B cell (primary cell): ENCODE results near the gene CYP8B1. TPM values are rescaled to one million over a fixed set of nuclear protein-coding genes. Genes with fewer than 3 reads are reported as not detected.
A peak's percentile ranks its signal among the peaks of the same experiment; 100 is the strongest.

ENCODE experiments used
- ATAC-seq: fragments of 200-7000 bp; cut with Tn5 transposase; one replicate; pipeline ENCODE4 v1.10.0; 2021; ENCODE audit warnings: low read depth, mild to moderate bottlenecking, moderate number of reproducible peaks, moderate library complexity
- CTCF ChIA-PET: fragments of 350-600 bp; sonication (Branson Sonifier 250); formaldehyde crosslinking; loops from one replicate; lab custom pipeline; 2021; ENCODE audit warnings: antibody characterized with exemption, inconsistent platforms; lab: Charles Lee
- POLR2A ChIA-PET: fragments of 350-600 bp; sonication (Branson Sonifier 250); formaldehyde crosslinking; loops from one replicate; lab custom pipeline; 2021; ENCODE audit warnings: antibody characterized with exemption; lab: Charles Lee
- DNase-seq: peaks from one replicate; pipeline ENCODE4 v3.0.0; 2013
- H2AFZ ChIP-seq: 2 replicates; pipeline ENCODE4 v1.6.1; 2012; ENCODE audit warnings: mild to moderate bottlenecking, low read depth, low read length; ENCODE audit not compliant: insufficient read depth, poor library complexity, severe bottlenecking
- H3K27ac ChIP-seq, 2 donors: 1 replicate in 1 of 2; 2 replicates in 1 of 2; pipeline ENCODE4 v1.5.1; 2012 to 2013; ENCODE audit warnings: low read length in 2 of 2, mild to moderate bottlenecking in 2 of 2, moderate library complexity in 1 of 2
- H3K27me3 ChIP-seq, 4 experiments: fragments of 200-600 bp in 1 of 4; sonication (generic) in 1 of 4; replicated peaks in 1 of 4; 1 replicate in 2 of 4; 2 replicates in 2 of 4; pipeline versions ENCODE4 v1.6.1 to v1.7.0; 2013 to 2016; ENCODE audit warnings: low read length in 3 of 4, mild to moderate bottlenecking in 2 of 4, mixed read lengths in 1 of 4, moderate library complexity in 1 of 4; ENCODE audit not compliant: insufficient read depth in 4 of 4, control insufficient read depth in 3 of 4; ENCODE audit errors: control extremely low read depth in 1 of 4
- H3K36me3 ChIP-seq, 2 experiments: replicated peaks in 1 of 2; 1 replicate in 1 of 2; 2 replicates in 1 of 2; pipeline versions ENCODE4 v1.6.1 to v1.7.1; 2013; ENCODE audit warnings: low read length in 1 of 2; ENCODE audit not compliant: insufficient read depth in 2 of 2, control insufficient read depth in 1 of 2; ENCODE audit errors: control extremely low read depth in 1 of 2, extremely low read depth in 1 of 2
- H3K4me1 ChIP-seq, 2 donors: fragments of 200-600 bp in 1 of 2; sonication (generic) in 1 of 2; 1 replicate in 1 of 2; 2 replicates in 1 of 2; pipeline versions ENCODE4 v1.5.1 to v1.6.1; 2013 to 2017; ENCODE audit warnings: low read length in 2 of 2; ENCODE audit not compliant: control insufficient read depth in 2 of 2, insufficient read depth in 2 of 2
- H3K4me2 ChIP-seq: replicated peaks from 2 replicates; pipeline ENCODE3; 2012; ENCODE audit warnings: mild to moderate bottlenecking, low read depth, low read length; ENCODE audit not compliant: poor library complexity, severe bottlenecking
- H3K4me3 ChIP-seq, 5 experiments: fragments of 200-600 bp in 1 of 5; sonication (generic) in 1 of 5; 1 replicate in 3 of 5; 2 replicates in 2 of 5; pipeline versions ENCODE4 v1.5.1 to v1.7.0; 2011 to 2016; ENCODE audit warnings: low read length in 4 of 5, mild to moderate bottlenecking in 4 of 5, low read depth in 2 of 5, control low read depth in 1 of 5, moderate library complexity in 1 of 5; ENCODE audit not compliant: insufficient read depth in 1 of 5; ENCODE audit errors: control extremely low read depth in 1 of 5, extremely low read depth in 1 of 5
- H3K79me2 ChIP-seq: fragments of 200-600 bp; sonication (generic); one replicate; pipeline ENCODE4 v1.6.0; 2016; ENCODE audit warnings: low read length; ENCODE audit not compliant: control insufficient read depth, insufficient read depth
- H3K9ac ChIP-seq: fragments of 200-600 bp; sonication (generic); 2 replicates; pipeline ENCODE4 v1.6.1; 2017; ENCODE audit warnings: mild to moderate bottlenecking, low read length, moderate library complexity
- H3K9me3 ChIP-seq, 3 donors: one replicate each; pipeline versions ENCODE4 v1.6.1 to v1.7.1; 2013; ENCODE audit warnings: low read length in 2 of 3; ENCODE audit not compliant: control insufficient read depth in 2 of 3, insufficient read depth in 1 of 3; ENCODE audit errors: control extremely low read depth in 1 of 3
- H4K20me1 ChIP-seq: 2 replicates; pipeline ENCODE4 v1.6.0; 2012; ENCODE audit warnings: mild to moderate bottlenecking, low read length; ENCODE audit not compliant: insufficient read depth, control insufficient read depth, poor library complexity, severe bottlenecking
- H3K27ac Mint-ChIP-seq: one replicate; pipeline ENCODE4 v1.8.0; 2021; ENCODE audit warnings: mixed read lengths
- H3K27me3 Mint-ChIP-seq: one replicate; pipeline ENCODE4 v1.8.0; 2021; ENCODE audit warnings: mixed read lengths
- H3K4me1 Mint-ChIP-seq: one replicate; pipeline ENCODE4 v1.8.0; 2021; ENCODE audit warnings: mixed read lengths
- H3K4me3 Mint-ChIP-seq: one replicate; pipeline ENCODE4 v1.8.0; 2021; ENCODE audit warnings: mixed read lengths
- H3K9me3 Mint-ChIP-seq: one replicate; pipeline ENCODE4 v1.8.0; 2022; ENCODE audit warnings: mixed read lengths; ENCODE audit not compliant: insufficient read depth
- EZH2 ChIP-seq: IDR thresholded peaks from 2 replicates; pipeline ENCODE4 v1.6.1; 2012; ENCODE audit warnings: borderline replicate concordance, low read depth, mild to moderate bottlenecking, moderate library complexity, low read length; ENCODE audit not compliant: insufficient read depth, poor library complexity, severe bottlenecking
- WGBS: methylation state at CpG from one replicate; pipeline ENCODE4 v1.1.5; 2013; ENCODE audit warnings: missing lambda C conversion rate; ENCODE audit not compliant: insufficient coverage; 5-methylcytosine and 5-hydroxymethylcytosine counted together
- intact Hi-C: fragments of 100-400 bp; cut with micrococcal nuclease; formaldehyde crosslinking; loops from one replicate; pipeline ENCODE4 v1.10.0; 2022
- polyA plus RNA-seq: library from polyadenylated mRNA; depleted of rRNA; stranded (reverse); fragments of >200 nt; gene quantifications from 2 replicates; pipeline ENCODE4 v1.2.3, GENCODE V29; 2012
- total RNA-seq, 2 donors: library from RNA; stranded (reverse); fragments of 120-200 nt in 1 of 2; gene quantifications; 1 replicate in 1 of 2; 2 replicates in 1 of 2; pipeline versions ENCODE4 v1.2.3 to v1.2.4, GENCODE V29; 2013 to 2022
- TF ChIP-seq, protein P1 (sequence below): fragments of 200-600 bp; IDR thresholded peaks from one replicate; pipeline ENCODE4 v1.8.0; 2022; ENCODE audit warnings: antibody characterized with exemption, mild to moderate bottlenecking

CYP8B1 gene
- total and polyA plus RNA-seq, 2 donors (not counting 1 experiment from before 2014, with no cell fraction given): not detected

DNA sequence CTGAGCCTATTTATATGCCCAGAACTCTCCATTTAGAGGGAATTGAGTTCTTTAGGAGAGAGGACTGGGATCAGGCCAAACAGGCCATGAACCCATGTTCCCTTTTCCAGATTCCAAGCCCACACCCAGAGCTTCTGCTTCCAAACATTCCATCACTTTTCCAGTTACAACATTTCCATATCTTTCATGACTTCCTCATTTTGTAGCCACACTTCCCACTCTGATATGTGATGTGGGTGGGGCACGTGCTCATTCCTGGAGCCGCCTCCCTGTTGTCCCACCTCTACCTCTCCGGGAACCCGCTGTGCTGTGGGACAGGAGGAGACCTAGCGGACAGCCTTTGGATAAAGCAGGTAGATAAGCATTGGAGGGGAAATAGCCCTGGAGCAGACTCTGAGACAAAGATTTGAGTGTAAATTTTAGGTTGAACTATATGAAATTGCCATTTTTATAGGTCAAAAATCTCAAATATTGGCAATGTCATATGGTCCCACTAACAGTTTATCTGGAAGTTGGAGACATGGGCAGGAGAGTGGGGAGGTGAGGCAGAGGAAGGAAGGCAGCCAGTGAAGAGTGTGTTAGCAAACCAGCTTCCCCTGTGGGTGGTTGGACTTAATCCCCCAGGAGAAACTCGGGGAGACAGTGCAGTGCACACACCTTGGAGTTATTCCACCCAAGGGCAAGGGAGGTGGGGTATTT, 31.8 kb downstream of the CYP8B1 start:
- Histone ChIP-seq H3K36me3 (no peaks in the 10 kb centered on the region), H3K4me1 (peaks cover 26 to 41% of the 10 kb centered on the region in 2 donors), H3K4me2 (no peak overlapping the region), H2AFZ (no peak overlapping the region), H4K20me1 (no peaks in the 10 kb centered on the region), H3K4me3 (no peak overlapping the region), H3K9me3 (peaks cover 0 to 5% (median 0%) of the 10 kb centered on the region in 3 donors), H3K79me2 (no peaks in the 10 kb centered on the region), H3K9ac (no peak overlapping the region), H3K27ac (no peak overlapping the region), H3K27me3 (no peaks in the 10 kb centered on the region)
- no peaks in the 10 kb centered on the region for H3K27me3 Mint-ChIP-seq
- DNase-seq (no peak), ATAC-seq (no peak)
- intact Hi-C loops: no loop called here
- WGBS: 57% methylated on average over 1 of the region's 6 CpGs
- CTCF ChIA-PET: interaction anchor here (1.5 kb wide), 1 partner anchor 13 kb away, joined by 4 read pairs; no protein-coding TSS in a partner anchor
- peak overlapping the region; percentile 62 for H3K27ac Mint-ChIP-seq
- H3K4me1 Mint-ChIP-seq: peaks cover 33% of the 10 kb centered on the region
- TF ChIP-seq, protein P1, sequence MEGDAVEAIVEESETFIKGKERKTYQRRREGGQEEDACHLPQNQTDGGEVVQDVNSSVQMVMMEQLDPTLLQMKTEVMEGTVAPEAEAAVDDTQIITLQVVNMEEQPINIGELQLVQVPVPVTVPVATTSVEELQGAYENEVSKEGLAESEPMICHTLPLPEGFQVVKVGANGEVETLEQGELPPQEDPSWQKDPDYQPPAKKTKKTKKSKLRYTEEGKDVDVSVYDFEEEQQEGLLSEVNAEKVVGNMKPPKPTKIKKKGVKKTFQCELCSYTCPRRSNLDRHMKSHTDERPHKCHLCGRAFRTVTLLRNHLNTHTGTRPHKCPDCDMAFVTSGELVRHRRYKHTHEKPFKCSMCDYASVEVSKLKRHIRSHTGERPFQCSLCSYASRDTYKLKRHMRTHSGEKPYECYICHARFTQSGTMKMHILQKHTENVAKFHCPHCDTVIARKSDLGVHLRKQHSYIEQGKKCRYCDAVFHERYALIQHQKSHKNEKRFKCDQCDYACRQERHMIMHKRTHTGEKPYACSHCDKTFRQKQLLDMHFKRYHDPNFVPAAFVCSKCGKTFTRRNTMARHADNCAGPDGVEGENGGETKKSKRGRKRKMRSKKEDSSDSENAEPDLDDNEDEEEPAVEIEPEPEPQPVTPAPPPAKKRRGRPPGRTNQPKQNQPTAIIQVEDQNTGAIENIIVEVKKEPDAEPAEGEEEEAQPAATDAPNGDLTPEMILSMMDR: no peak
- no peak for TF ChIP-seq EZH2
- H3K4me3 Mint-ChIP-seq: no peak overlapping the region
- POLR2A ChIA-PET: no interaction called here
- no peaks in the 10 kb centered on the region for H3K9me3 Mint-ChIP-seq

DNA sequence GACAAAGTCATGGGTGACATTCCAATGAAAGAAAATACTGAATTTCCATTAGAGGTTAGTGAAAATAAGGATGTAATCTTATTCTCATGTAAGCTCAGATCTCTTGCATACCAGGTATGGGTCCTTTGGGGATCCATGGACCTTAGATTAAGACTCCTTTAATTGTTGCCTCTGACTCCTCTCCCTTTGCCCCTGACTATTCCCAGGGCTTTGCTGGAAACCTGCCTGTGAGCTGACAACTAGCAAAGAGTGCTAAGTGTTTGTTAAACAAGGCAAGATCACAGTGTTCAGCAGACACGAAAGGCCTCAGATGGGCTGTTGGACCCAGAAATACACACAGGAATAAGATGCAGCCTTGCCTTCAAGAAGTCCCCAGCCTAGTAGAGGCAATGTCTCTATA, 34.3 kb downstream of the CYP8B1 start:
- Histone ChIP-seq H4K20me1 (no peaks in the 10 kb centered on the region), H3K27me3 (no peaks in the 10 kb centered on the region), H3K9me3 (peaks cover 0 to 5% (median 0%) of the 10 kb centered on the region in 3 donors), H3K4me3 (no peak overlapping the region), H2AFZ (no peak overlapping the region), H3K36me3 (no peaks in the 10 kb centered on the region), H3K79me2 (no peaks in the 10 kb centered on the region), H3K4me1 (peaks cover 10 to 20% of the 10 kb centered on the region in 2 donors), H3K9ac (no peak overlapping the region), H3K4me2 (no peak overlapping the region), H3K27ac (no peak overlapping the region)
- no peak overlapping the region for H3K27ac Mint-ChIP-seq
- ATAC-seq (no peak), DNase-seq (no peak)
- H3K9me3 Mint-ChIP-seq: no peaks in the 10 kb centered on the region
- 100% methylated on average over 1 of the region's 1 CpG for WGBS
- ChIA-PET POLR2A (no interaction called here), CTCF (interaction anchor here (2.4 kb wide), 1 partner anchor 10 kb away, joined by 6 read pairs; no protein-coding TSS in a partner anchor)
- TF ChIP-seq, protein P1: no peak
- TF ChIP-seq EZH2: no peak
- H3K4me3 Mint-ChIP-seq: no peak overlapping the region
- no peaks in the 10 kb centered on the region for H3K27me3 Mint-ChIP-seq
- intact Hi-C loops: no loop called here
- peaks cover 12% of the 10 kb centered on the region for H3K4me1 Mint-ChIP-seq
